ENCODE data around the gene KLRD1.
A peak's percentile ranks its signal among the peaks of the same experiment; 100 is the strongest.
"Not testable (repeated sequence)": the region's sequence is repeated elsewhere in the genome, so short reads cannot be mapped to it uniquely, and the experiment has no call there.

Gene KLRD1

DNA sequence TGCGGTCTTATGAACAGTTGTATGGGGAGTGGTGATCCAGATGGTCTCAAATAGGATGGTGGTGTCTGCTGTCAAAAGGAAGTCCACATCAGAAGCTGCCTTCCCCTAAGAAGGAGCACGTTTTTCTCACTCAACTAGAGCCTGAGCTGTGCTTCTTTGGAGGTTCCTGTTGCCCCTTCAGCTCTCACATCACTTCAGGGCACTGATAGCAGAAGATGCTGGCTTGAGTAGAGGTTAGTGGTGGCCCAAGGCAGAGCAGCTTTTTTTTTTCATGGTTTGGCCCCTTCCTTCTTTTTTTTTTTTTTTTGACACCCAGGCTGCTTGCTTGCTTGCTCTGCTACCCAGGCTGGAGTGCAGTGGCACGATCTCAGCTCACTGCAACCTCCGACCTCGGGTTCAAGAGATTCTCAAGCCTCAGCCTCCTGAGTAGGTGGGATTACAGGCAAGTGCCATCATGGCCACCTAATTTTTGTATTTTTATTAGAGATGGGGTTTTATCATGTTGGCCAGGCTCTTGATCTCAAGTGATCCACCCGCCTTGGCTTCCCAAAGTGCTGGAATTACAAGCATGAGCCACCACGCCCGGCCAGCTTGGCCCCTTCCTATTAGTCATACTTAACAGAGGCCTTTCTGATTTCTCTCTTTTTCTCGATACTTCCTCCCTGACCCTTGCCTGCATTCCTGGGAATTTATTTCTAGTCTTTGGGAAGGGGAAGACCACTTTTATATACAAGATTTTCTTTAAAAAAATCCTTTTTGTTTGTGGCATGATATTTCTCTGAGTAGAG is 31.6 kb downstream of the KLRD1 start:
- no peak for DNase-seq

DNA sequence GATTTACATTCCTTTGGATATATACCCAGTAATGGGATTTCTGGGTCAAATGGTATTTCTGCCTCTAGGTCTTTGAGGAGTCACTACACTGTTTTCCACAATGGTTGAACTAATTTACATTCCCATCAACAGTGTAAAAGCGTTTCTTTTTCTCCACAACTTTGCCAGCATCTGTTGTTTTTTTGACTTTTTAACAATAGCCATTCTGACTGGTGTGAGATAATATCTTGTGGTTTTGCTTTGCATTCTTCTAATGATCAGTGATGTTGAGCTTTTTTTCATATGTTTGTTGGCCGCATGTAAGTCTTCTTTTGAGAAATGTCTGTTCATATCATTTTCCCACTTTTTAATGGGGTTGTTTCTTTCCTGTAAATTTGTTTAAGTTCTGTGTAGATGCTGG is 33.3 kb downstream of the KLRD1 start:
- not testable (repeated sequence) for DNase-seq

DNA sequence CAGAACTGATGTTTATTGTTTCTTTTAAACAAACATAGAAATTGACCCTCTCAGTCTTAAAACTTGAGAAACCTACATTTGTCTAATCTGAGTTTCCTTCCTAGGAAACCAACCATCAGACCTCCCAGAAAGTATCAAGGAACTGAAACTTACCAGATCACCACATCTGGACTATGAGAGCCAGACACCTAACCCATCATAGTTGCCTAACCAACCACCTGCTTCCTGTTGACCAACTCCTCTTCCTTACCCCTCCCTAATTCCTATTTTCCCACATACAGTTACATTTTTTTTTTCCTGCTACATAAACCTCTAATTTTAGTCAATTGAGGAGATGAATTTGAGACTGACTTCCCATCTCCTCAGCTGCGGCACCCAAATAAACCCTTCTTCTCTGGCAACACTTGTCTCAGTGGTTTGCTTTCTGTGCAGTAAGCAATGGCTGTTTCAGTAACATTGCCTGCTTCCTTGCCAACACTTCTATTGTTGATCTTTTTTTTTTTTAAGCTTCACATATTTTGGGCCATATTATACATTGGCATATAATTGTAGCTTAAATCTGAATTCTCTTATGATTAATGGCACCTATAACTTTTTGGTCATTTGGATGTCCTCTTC is 34.3 kb downstream of the KLRD1 start:
- DNase-seq = no peak

DNA sequence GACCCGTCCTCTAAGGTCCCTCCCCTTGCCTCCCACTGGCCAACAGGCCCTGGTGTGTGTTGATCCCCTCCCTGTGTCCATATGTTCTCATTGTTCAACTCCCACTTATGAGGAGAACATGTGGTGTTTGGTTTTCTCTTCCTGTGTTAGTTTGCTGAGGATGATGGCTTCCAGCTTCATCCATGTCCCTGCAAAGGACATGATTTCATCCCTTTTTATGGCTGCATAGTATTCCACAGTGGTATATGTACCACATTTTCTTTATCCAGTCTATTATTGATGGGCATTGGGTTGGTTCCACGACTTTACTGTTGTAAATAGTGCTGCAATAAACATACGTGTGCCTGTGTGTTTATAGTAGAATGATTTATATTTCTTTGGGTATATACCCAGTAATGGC is 43.8 kb downstream of the KLRD1 start:
- not testable (repeated sequence) for DNase-seq

DNA sequence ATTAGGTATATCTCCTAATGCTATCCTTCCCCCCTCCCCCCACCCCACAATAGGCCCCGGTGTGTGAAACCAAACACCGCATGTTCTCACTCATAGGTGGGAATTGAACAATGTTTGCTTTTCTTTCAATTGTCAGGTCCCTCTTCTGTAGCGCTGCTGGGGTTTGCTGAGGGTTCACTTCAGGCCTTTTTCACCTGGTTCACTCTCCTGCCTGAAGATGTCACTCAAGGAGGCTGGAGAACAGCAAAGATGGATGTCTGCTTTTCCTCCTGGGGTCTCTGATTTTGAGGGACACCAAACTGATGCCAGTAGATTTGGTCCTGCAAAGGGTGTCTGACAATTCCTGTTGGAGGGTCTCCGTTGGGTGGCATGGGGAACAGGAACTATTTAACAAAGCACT is 46.4 kb downstream of the KLRD1 start:
- DNase-seq = no peak

DNA sequence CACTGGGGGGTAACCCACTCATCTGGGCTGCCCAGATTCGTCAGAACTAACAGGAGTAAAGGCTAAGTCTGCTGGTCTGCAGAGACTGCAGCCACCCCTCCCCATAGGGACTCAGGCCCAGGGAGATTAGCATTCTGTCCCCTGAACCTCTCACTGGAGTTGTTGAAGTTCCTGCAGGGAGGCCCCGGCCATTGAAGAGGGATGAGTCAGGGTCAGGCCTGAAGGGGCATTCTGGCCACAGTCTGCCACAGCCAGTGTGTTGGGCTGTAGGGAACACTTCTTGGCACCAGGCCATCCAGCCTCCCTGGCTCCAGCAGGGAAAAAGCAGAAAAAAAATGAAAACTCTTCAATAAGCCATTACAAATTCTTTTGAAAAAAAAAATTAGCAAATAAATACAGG is 46.8 kb downstream of the KLRD1 start:
- DNase-seq = no peak

DNA sequence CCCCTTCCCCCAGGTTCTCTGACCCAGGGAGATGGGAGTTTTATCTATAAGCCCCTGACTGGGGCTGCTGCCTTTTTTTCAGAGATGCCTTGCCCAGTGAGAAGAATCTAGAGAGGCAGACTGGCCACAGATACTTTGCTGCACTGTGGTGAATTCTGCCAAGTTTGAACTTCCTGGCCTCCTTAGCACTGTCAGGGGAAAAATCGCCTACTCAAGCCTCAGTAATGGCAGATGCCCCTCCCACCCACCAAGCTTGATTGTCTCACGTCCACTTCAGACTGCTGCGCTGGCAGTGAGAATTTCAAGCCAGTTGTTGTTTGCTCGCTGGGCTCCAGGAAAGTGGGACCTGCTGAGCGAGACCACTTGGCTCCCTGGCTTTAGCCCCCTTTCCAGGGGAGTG is 50.5 kb downstream of the KLRD1 start:
- DNase-seq = no peak

GRCh38 chr12:10358969-10359368 is 51.3 kb downstream of the KLRD1 start:
- DNase-seq = peak; percentile 40

GRCh38 chr12:10361084-10361483 is 53.4 kb downstream of the KLRD1 start:
- peak; percentile 97 for DNase-seq

DNA sequence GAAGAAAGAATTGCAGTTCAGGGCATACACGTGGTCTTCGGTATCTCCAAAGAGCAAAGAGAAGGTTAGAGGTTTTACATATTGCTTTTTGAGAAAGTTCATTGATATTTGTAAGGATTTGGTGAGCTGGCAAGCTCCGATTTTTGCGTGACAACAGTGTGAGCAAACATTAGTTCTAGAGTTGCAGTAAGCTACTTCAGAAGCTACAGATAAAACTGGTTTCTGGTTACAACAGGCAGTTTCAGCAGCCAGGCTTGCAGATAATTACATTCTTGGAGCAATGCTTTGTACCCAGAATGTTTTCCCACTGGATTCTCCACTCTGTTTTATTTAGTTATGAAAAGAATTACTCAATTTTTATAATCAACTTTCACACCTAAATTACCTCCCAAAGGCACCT is 54.0 kb downstream of the KLRD1 start:
- peak; percentile 72 for DNase-seq

GRCh38 chr12:10362325-10362724 is 54.7 kb downstream of the KLRD1 start:
- DNase-seq = peak; percentile 73

GRCh38 chr12:10362828-10363657 is 55.4 kb downstream of the KLRD1 start:
- DNase-seq = peak; percentile 95

GRCh38 chr12:10363658-10363913 is 55.9 kb downstream of the KLRD1 start:
- no peak for DNase-seq

DNA sequence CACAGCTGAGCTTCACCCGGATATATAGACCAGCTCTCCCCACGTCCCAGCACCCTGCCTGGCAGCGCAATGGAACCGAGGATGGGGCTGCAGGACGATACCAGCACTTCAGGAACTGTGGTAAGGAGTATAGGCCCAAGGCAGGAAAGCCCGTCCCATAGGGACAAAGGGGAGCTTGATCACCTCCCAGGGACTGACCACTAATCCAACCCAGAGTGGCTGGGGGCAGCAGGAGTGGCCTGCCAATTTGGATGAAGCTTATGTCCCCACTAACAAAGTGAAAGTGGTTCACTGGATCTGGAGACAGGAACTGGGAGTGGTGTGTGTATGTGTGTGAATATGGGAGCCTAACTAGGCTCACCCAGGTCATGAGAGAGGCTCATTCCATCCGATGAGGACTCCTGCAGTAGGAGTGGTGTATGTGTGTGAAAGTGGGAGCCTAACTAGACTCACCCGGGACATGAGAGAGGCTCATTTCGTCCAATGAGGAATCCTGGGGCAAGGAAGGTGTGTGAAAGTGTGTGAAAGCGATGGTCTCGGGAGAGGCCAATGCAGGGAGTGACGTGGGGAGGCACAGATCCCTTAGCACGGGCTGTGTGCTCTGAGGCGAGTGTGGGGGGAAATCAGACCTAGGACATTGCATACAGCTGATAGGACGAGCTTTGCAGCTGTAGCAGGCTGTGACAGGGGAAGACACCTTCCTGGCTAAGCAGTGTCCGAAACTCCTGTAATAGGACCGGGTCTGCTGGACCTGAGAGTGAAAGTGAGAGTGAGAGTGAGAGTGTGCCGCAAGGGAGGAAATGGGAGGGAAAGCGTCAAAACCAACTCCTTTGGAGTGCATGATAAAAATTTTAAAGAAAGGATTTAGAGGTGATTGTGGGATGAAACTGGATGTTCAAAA is 56.5 kb downstream of the KLRD1 start:
- peak; percentile 91 for DNase-seq

GRCh38 chr12:10364815-10365622 is 57.3 kb downstream of the KLRD1 start:
- peak; percentile 96 for DNase-seq

GRCh38 chr12:10365696-10366405 is 58.2 kb downstream of the KLRD1 start:
- peak; percentile 87 for DNase-seq

DNA sequence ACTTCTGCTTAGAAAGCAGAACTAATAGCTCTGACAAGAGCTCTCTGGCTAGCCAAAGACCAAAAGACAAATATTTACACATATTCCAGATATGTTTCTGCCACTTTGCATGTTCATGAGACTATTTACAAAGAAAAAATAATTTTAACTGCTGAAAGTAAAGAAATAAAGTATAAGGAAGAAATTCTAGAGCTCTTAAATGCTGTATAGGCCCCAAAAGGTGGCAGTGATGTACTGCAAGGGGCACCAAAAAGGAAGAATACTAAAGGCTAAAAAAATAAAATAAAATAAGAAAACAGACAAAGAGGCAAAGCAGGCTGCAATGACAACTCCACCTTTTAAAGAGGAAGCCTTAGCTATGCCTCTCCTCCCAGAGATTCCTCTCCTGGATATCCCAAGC is 59.2 kb downstream of the KLRD1 start:
- peak; percentile 69 for DNase-seq

DNA sequence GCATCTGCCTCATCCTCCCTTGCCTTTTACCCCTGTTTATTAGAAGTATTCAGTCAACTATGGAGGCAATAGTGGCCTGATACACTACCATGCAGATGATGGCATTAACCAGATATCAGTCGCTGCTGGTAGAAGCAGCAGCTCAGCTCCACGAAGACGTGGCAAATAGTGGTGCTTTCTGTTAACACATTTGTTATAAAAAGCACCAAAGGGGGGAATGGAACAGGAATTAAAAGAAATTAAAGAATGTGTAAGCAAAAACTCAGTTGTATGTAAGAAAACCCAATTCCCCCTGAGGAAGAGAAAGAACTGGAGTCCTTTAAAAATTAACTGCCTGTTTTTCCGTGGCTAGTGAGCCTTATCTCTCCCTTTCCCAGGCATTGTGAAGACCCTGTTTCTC is 60.0 kb downstream of the KLRD1 start:
- DNase-seq = not testable (repeated sequence)

- DNase-seq = no peak
Measured at GRCh38 chr12:10368206-10369171, 60.8 kb downstream of the KLRD1 start.
